ENCODE results near the gene TLR9.

The TLR9 gene

GRCh38 chr3:52171514-52172261 lies 53.8 kb downstream of the TLR9 start:
- no peak for DNase-seq
